HL-60 (cell line): ENCODE data around the gene ITGA6.

Source experiments
- DNase-seq, 2 experiments: peaks; one replicate each; pipeline ENCODE4 v3.0.0-alpha.2; 2010 to 2020; ENCODE audit warnings: low read depth in 1 of 2, low spot score in 1 of 2
- H3K27ac ChIP-seq: fragments of 250-450 bp; sonication (Bioruptor Pico); replicated peaks from 2 replicates; pipeline ENCODE4 v1.5.1; 2020; ENCODE audit warnings: mild to moderate bottlenecking, moderate library complexity
- H3K27me3 ChIP-seq: fragments of 250-450 bp; sonication (Bioruptor Pico); 2 replicates; pipeline ENCODE4 v1.5.1; 2021; ENCODE audit warnings: mild to moderate bottlenecking, moderate library complexity; ENCODE audit not compliant: insufficient read depth, poor library complexity, severe bottlenecking
- H3K4me3 ChIP-seq: replicated peaks from 2 replicates; pipeline ENCODE4 v1.5.1; 2011; ENCODE audit warnings: mild to moderate bottlenecking, control low read depth, low read length; ENCODE audit not compliant: insufficient read depth
- GABPA ChIP-seq: IDR thresholded peaks from 2 replicates; pipeline ENCODE4 v1.6.1; 2012; ENCODE audit warnings: low read depth
- POLR2AphosphoS5 ChIP-seq: IDR thresholded peaks from 2 replicates; pipeline ENCODE4 v1.6.1; 2012; ENCODE audit warnings: low read depth
- SPI1 ChIP-seq: IDR thresholded peaks from 2 replicates; pipeline ENCODE4 v1.6.1; 2012; ENCODE audit warnings: low read depth, mild to moderate bottlenecking, borderline replicate concordance
- TF ChIP-seq, protein P1 (sequence below): IDR thresholded peaks from 2 replicates; pipeline ENCODE4 v1.6.1; 2012; ENCODE audit warnings: low read depth; ENCODE audit not compliant: insufficient replicate concordance
- TF ChIP-seq, protein P2 (sequence below): IDR thresholded peaks from one replicate; pipeline ENCODE4 v1.5.1; 2011; ENCODE audit warnings: low read length, control low read depth, inconsistent platforms; ENCODE audit not compliant: insufficient read depth

ITGA6 gene

GRCh38 chr2:172402198-172402597 is 25.2 kb upstream of the ITGA6 start:
- no peak for DNase-seq
- H3K27me3 ChIP-seq: no peaks in the 10 kb centered on the region
- TF ChIP-seq, protein P1, sequence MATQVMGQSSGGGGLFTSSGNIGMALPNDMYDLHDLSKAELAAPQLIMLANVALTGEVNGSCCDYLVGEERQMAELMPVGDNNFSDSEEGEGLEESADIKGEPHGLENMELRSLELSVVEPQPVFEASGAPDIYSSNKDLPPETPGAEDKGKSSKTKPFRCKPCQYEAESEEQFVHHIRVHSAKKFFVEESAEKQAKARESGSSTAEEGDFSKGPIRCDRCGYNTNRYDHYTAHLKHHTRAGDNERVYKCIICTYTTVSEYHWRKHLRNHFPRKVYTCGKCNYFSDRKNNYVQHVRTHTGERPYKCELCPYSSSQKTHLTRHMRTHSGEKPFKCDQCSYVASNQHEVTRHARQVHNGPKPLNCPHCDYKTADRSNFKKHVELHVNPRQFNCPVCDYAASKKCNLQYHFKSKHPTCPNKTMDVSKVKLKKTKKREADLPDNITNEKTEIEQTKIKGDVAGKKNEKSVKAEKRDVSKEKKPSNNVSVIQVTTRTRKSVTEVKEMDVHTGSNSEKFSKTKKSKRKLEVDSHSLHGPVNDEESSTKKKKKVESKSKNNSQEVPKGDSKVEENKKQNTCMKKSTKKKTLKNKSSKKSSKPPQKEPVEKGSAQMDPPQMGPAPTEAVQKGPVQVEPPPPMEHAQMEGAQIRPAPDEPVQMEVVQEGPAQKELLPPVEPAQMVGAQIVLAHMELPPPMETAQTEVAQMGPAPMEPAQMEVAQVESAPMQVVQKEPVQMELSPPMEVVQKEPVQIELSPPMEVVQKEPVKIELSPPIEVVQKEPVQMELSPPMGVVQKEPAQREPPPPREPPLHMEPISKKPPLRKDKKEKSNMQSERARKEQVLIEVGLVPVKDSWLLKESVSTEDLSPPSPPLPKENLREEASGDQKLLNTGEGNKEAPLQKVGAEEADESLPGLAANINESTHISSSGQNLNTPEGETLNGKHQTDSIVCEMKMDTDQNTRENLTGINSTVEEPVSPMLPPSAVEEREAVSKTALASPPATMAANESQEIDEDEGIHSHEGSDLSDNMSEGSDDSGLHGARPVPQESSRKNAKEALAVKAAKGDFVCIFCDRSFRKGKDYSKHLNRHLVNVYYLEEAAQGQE: no peak
- TF ChIP-seq, protein P2, sequence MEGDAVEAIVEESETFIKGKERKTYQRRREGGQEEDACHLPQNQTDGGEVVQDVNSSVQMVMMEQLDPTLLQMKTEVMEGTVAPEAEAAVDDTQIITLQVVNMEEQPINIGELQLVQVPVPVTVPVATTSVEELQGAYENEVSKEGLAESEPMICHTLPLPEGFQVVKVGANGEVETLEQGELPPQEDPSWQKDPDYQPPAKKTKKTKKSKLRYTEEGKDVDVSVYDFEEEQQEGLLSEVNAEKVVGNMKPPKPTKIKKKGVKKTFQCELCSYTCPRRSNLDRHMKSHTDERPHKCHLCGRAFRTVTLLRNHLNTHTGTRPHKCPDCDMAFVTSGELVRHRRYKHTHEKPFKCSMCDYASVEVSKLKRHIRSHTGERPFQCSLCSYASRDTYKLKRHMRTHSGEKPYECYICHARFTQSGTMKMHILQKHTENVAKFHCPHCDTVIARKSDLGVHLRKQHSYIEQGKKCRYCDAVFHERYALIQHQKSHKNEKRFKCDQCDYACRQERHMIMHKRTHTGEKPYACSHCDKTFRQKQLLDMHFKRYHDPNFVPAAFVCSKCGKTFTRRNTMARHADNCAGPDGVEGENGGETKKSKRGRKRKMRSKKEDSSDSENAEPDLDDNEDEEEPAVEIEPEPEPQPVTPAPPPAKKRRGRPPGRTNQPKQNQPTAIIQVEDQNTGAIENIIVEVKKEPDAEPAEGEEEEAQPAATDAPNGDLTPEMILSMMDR: no peak
- no peak for TF ChIP-seq SPI1
- TF ChIP-seq GABPA: no peak
- no peak for TF ChIP-seq POLR2AphosphoS5
- H3K27ac ChIP-seq: no peak overlapping the region
- no peak overlapping the region for H3K4me3 ChIP-seq

GRCh38 chr2:172403402-172403801 is 24.0 kb upstream of the ITGA6 start:
- TF ChIP-seq, protein P1: no peak
- TF ChIP-seq SPI1 (no peak), GABPA (no peak), POLR2AphosphoS5 (no peak)
- TF ChIP-seq, protein P2: no peak
- Histone ChIP-seq H3K27me3 (no peaks in the 10 kb centered on the region), H3K27ac (no peak overlapping the region), H3K4me3 (no peak overlapping the region)
- DNase-seq: no peak

DNA sequence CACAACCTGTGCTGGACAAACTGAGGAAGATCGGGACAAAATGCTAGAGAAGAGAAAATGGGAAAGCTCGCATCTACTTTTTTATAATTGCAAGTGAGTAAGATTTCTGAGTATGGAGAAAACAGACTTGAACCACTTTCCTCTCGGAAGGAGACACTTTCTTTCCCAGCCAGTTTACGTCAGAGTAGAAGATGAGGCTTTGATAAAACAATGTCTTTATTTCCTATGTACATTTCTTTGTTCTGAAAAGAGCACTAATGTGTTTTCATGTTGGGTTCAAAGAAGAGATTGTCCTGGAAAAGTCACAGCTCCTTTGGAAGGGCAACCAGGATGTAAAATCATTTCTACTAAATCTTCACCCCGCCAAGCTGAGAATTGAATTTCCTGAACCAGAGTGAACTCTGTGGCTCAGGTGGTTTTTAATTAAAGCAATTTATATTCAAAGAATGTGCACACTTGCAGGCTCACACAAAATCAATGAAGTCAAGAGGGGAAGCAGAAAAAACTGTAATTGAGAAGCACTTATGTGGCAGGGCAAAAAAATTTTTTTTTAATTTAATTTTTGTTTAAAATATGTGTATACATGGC is 23.4 kb upstream of the ITGA6 start:
- no peak for DNase-seq
- H3K4me3 ChIP-seq: no peak overlapping the region
- no peak overlapping the region for H3K27ac ChIP-seq
- no peak for TF ChIP-seq POLR2AphosphoS5
- TF ChIP-seq, protein P1: no peak
- TF ChIP-seq, protein P2: no peak
- no peak for TF ChIP-seq GABPA
- TF ChIP-seq SPI1: no peak
- no peaks in the 10 kb centered on the region for H3K27me3 ChIP-seq
